GM18498 (cell line): ENCODE measurements around the gene IGFBPL1.
A peak's percentile ranks its signal among the peaks of the same experiment; 100 is the strongest.
"Not testable (repeated sequence)": the region's sequence is repeated elsewhere in the genome, so short reads cannot be mapped to it uniquely, and the experiment has no call there.

Experiments used
- ATAC-seq: cut with Tn5 transposase; IDR thresholded peaks from one replicate; pipeline ENCODE4 v1.9.1; 2021; ENCODE audit warnings: mild to moderate bottlenecking, moderate library complexity; ENCODE audit not compliant: unreplicated experiment

IGFBPL1 gene

GRCh38 chr9:38401994-38402393 lies 22.3 kb downstream of the IGFBPL1 start:
- ATAC-seq, result no peak

- not testable (repeated sequence) for ATAC-seq
Measured at GRCh38 chr9:38399191-38399590, 25.1 kb downstream of the IGFBPL1 start.

GRCh38 chr9:38396371-38396671 lies 27.9 kb downstream of the IGFBPL1 start:
- ATAC-seq, result no peak

- no peak for ATAC-seq
Measured at GRCh38 chr9:38395653-38396370, 28.4 kb downstream of the IGFBPL1 start.

GRCh38 chr9:38394416-38394815 lies 29.8 kb downstream of the IGFBPL1 start:
- no peak for ATAC-seq

GRCh38 chr9:38393128-38393796 lies 31.0 kb downstream of the IGFBPL1 start:
- peak; percentile 11 for ATAC-seq

- ATAC-seq, result peak; percentile 100
Measured at GRCh38 chr9:38392235-38393127, 31.8 kb downstream of the IGFBPL1 start, which contains the start of gene ALDH1B1. Gene ALDH1B1, plus strand, starts transcription at chr9:38392702. Its CDS starts 3,047 bp downstream, at chr9:38395749.

GRCh38 chr9:38391278-38392118 lies 32.8 kb downstream of the IGFBPL1 start:
- ATAC-seq, result no peak

- ATAC-seq, result no peak
Measured at GRCh38 chr9:38390851-38391250, 33.4 kb downstream of the IGFBPL1 start.

- no peak for ATAC-seq
Measured at GRCh38 chr9:38390442-38390841, 33.8 kb downstream of the IGFBPL1 start.

- no peak for ATAC-seq
Measured at GRCh38 chr9:38389313-38389712, 34.9 kb downstream of the IGFBPL1 start.

GRCh38 chr9:38388283-38389223 lies 35.7 kb downstream of the IGFBPL1 start:
- ATAC-seq, result no peak

GRCh38 chr9:38387751-38388150 lies 36.5 kb downstream of the IGFBPL1 start:
- no peak for ATAC-seq

- ATAC-seq, result no peak
Measured at GRCh38 chr9:38387066-38387465, 37.2 kb downstream of the IGFBPL1 start.

- ATAC-seq, result no peak
Measured at GRCh38 chr9:38386319-38386895, 37.8 kb downstream of the IGFBPL1 start.

- ATAC-seq, result no peak
Measured at GRCh38 chr9:38385896-38386295, 38.4 kb downstream of the IGFBPL1 start.

- no peak for ATAC-seq
Measured at GRCh38 chr9:38384990-38385848, 39.0 kb downstream of the IGFBPL1 start.

- ATAC-seq, result no peak
Measured at GRCh38 chr9:38382141-38382540, 42.1 kb downstream of the IGFBPL1 start.
